HUDEP-2 (cell line): ENCODE measurements around the gene SHB.
A peak's percentile ranks its signal among the peaks of the same experiment; 100 is the strongest.

Experiments used
- DNase-seq, 76 experiments: peaks; one replicate each; lab custom pipeline; 2025; ENCODE audit not compliant: unreplicated experiment in 76 of 76; lab: John Stamatoyannopoulos, UW

The SHB gene

GRCh38 chr9:37942621-37943344 lies 126.2 kb downstream of the SHB start:
- DNase-seq: no peak

GRCh38 chr9:37941253-37941652 lies 127.8 kb downstream of the SHB start:
- DNase-seq: no peak

GRCh38 chr9:37939575-37940095 lies 129.4 kb downstream of the SHB start:
- DNase-seq: no peak

GRCh38 chr9:37938121-37938891 lies 130.7 kb downstream of the SHB start:
- DNase-seq: no peak

GRCh38 chr9:37937366-37937765 lies 131.7 kb downstream of the SHB start:
- DNase-seq: no peak

- DNase-seq: peak in 71 of 76 experiments; percentile 14 to 83 (median 60)
These were observed 132.1 kb downstream of the SHB start for GRCh38 chr9:37936965-37937364.

GRCh38 chr9:37936376-37936775 lies 132.7 kb downstream of the SHB start:
- peak in 1 of 76 experiments; percentile 7 for DNase-seq

GRCh38 chr9:37935096-37935495 lies 133.9 kb downstream of the SHB start:
- DNase-seq: no peak

- no peak for DNase-seq
These were observed 137.4 kb downstream of the SHB start for GRCh38 chr9:37931592-37931991.

- no peak for DNase-seq
These were observed 139.6 kb downstream of the SHB start for GRCh38 chr9:37929441-37929895.

- no peak for DNase-seq
These were observed 140.2 kb downstream of the SHB start for GRCh38 chr9:37928552-37929430.

GRCh38 chr9:37927601-37928551 lies 141.2 kb downstream of the SHB start:
- no peak for DNase-seq

GRCh38 chr9:37927132-37927531 lies 141.9 kb downstream of the SHB start:
- no peak for DNase-seq

GRCh38 chr9:37926737-37927118 lies 142.3 kb downstream of the SHB start:
- DNase-seq: no peak

- no peak for DNase-seq
These were observed 143.0 kb downstream of the SHB start for GRCh38 chr9:37925786-37926736.

- DNase-seq: no peak
These were observed 144.0 kb downstream of the SHB start for GRCh38 chr9:37925006-37925405.

- DNase-seq: no peak
These were observed 144.5 kb downstream of the SHB start for GRCh38 chr9:37924538-37924937.

- no peak for DNase-seq
These were observed 145.1 kb downstream of the SHB start for GRCh38 chr9:37923796-37924427.
